Liver (tissue), 9 donors: Measurements from ENCODE around the gene RTP4. TPM values are rescaled to one million over a fixed set of nuclear protein-coding genes. Genes with fewer than 3 reads are reported as not detected.

Experiments
- DNase-seq: peaks from one replicate; pipeline ENCODE4 v3.0.0-alpha.2; 2017; ENCODE audit warnings: low spot score
- H3K27ac ChIP-seq, 2 donors: one replicate each; pipeline ENCODE4 v1.7.0; 2013; ENCODE audit warnings: inconsistent platforms in 2 of 2, low read length in 2 of 2, control low read depth in 1 of 2, low read depth in 1 of 2, mild to moderate bottlenecking in 1 of 2
- H3K27me3 ChIP-seq, 4 donors: one replicate each; pipeline versions ENCODE4 v1.6.1 to v1.7.0; 2013; ENCODE audit warnings: low read length in 3 of 4, inconsistent platforms in 1 of 4, mild to moderate bottlenecking in 1 of 4, moderate library complexity in 1 of 4; ENCODE audit not compliant: control insufficient read depth in 4 of 4, insufficient read depth in 4 of 4
- H3K36me3 ChIP-seq, 4 donors: one replicate each; pipeline versions ENCODE4 v1.6.1 to v1.7.0; 2013; ENCODE audit warnings: low read length in 3 of 4, mild to moderate bottlenecking in 3 of 4, low read depth in 1 of 4, moderate library complexity in 1 of 4; ENCODE audit not compliant: control insufficient read depth in 4 of 4, insufficient read depth in 3 of 4
- H3K4me1 ChIP-seq, 4 donors: one replicate each; pipeline versions ENCODE4 v1.6.1 to v1.7.0; 2013; ENCODE audit warnings: low read length in 3 of 4, mild to moderate bottlenecking in 3 of 4, moderate library complexity in 1 of 4; ENCODE audit not compliant: control insufficient read depth in 4 of 4, insufficient read depth in 4 of 4
- H3K4me3 ChIP-seq, 3 donors: one replicate each; pipeline versions ENCODE4 v1.6.1 to v1.7.0; 2013; ENCODE audit warnings: low read length in 3 of 3, control low read depth in 1 of 3, low read depth in 1 of 3, mild to moderate bottlenecking in 1 of 3
- H3K9ac ChIP-seq, 2 donors: one replicate each; pipeline ENCODE4 v1.7.0; 2013; ENCODE audit warnings: low read length in 2 of 2, mild to moderate bottlenecking in 2 of 2, moderate library complexity in 2 of 2, control low read depth in 1 of 2, low read depth in 1 of 2
- H3K9me3 ChIP-seq, 4 donors: one replicate each; pipeline versions ENCODE4 v1.6.1 to v1.7.0; 2013; ENCODE audit warnings: low read length in 3 of 4; ENCODE audit not compliant: control insufficient read depth in 4 of 4
- EGR1 ChIP-seq, 2 donors: IDR thresholded peaks; 2 replicates each; pipeline ENCODE4 v1.6.1; 2016 to 2018; ENCODE audit warnings: antibody characterized with exemption in 2 of 2, low read depth in 2 of 2
- FOXA1 ChIP-seq: IDR thresholded peaks from 2 replicates; pipeline ENCODE4 v1.6.1; 2016; ENCODE audit warnings: antibody characterized with exemption
- FOXA2 ChIP-seq: IDR thresholded peaks from 2 replicates; pipeline ENCODE4 v1.6.1; 2016; ENCODE audit warnings: antibody characterized with exemption
- GABPA ChIP-seq, 2 donors: IDR thresholded peaks in 1 of 2; conservative IDR thresholded peaks in 1 of 2; 2 replicates each; pipeline ENCODE4 v1.6.1; 2016; ENCODE audit warnings: antibody characterized with exemption in 2 of 2, mild to moderate bottlenecking in 1 of 2, moderate library complexity in 1 of 2
- HNF4A ChIP-seq, 2 donors: conservative IDR thresholded peaks; 2 replicates each; pipeline ENCODE4 v1.6.1; 2016; ENCODE audit warnings: antibody characterized with exemption in 2 of 2, mild to moderate bottlenecking in 2 of 2
- HNF4G ChIP-seq: IDR thresholded peaks from 2 replicates; pipeline ENCODE4 v1.6.1; 2016; ENCODE audit warnings: antibody characterized with exemption
- JUND ChIP-seq, 2 donors: IDR thresholded peaks; 2 replicates each; pipeline ENCODE4 v1.6.1; 2016; ENCODE audit warnings: antibody characterized with exemption in 2 of 2
- NR2F2 ChIP-seq: IDR thresholded peaks from 2 replicates; pipeline ENCODE4 v1.6.1; 2016; ENCODE audit warnings: antibody characterized with exemption
- RAD21 ChIP-seq, 2 donors: IDR thresholded peaks; 2 replicates each; pipeline ENCODE4 v1.6.1; 2016; ENCODE audit warnings: antibody characterized with exemption in 2 of 2, mild to moderate bottlenecking in 2 of 2
- REST ChIP-seq: IDR thresholded peaks from 2 replicates; pipeline ENCODE4 v1.6.1; 2016; ENCODE audit warnings: antibody characterized with exemption, mild to moderate bottlenecking
- RXRA ChIP-seq, 2 donors: IDR thresholded peaks; 2 replicates each; pipeline ENCODE4 v1.6.1; 2017 to 2018; ENCODE audit warnings: antibody characterized with exemption in 2 of 2, mild to moderate bottlenecking in 1 of 2
- SP1 ChIP-seq: IDR thresholded peaks from 2 replicates; pipeline ENCODE4 v1.6.1; 2018; ENCODE audit warnings: antibody characterized with exemption, mild to moderate bottlenecking
- TAF1 ChIP-seq: conservative IDR thresholded peaks from 2 replicates; pipeline ENCODE4 v1.6.1; 2016; ENCODE audit warnings: antibody characterized with exemption, mild to moderate bottlenecking
- YY1 ChIP-seq: IDR thresholded peaks from 2 replicates; pipeline ENCODE4 v1.6.1; 2016; ENCODE audit warnings: antibody characterized with exemption, mild to moderate bottlenecking
- WGBS: extraction: QIAGEN DNeasy Blood & Tissue Kit; methylation state at CpG from one replicate; pipeline ENCODE4 v1.1.7; 2013; 5-methylcytosine and 5-hydroxymethylcytosine counted together
- polyA plus RNA-seq, 2 donors: library from polyadenylated mRNA; stranded (reverse) in 1 of 2; unstranded in 1 of 2; fragments of 200-250 nt in 1 of 2; fragments of >200 nt in 1 of 2; fragmentation: Nextera tagmentation in 1 of 2; extraction: Ambion mirVana in 1 of 2; gene quantifications; one replicate each; pipeline versions ENCODE4 v1.2.1 to v1.2.3, GENCODE V29; 2013 to 2015
- total RNA-seq, 2 donors: library from RNA; depleted of rRNA; stranded (reverse); fragments of >200 nt; gene quantifications; one replicate each; pipeline ENCODE4 v1.2.3, GENCODE V29; 2014
- TF ChIP-seq, protein P1 (sequence below): IDR thresholded peaks from 2 replicates; pipeline ENCODE4 v1.6.1; 2016; ENCODE audit warnings: antibody characterized with exemption
- TF ChIP-seq, protein P2 (sequence below): fragments of 150-350 bp; IDR thresholded peaks from 2 replicates; pipeline ENCODE4 v1.5.1; 2017; ENCODE audit warnings: improper control_type of control experiment, low read depth, low read length; ENCODE audit not compliant: missing input control
- TF ChIP-seq, protein P3 (sequence below): IDR thresholded peaks from 2 replicates; pipeline ENCODE4 v1.6.1; 2016; ENCODE audit warnings: antibody characterized with exemption
- TF ChIP-seq, protein P4 (sequence below): IDR thresholded peaks from 2 replicates; pipeline ENCODE4 v1.6.1; 2016; ENCODE audit warnings: antibody characterized with exemption
- donor health status: healthy.
- donor health status: healthy.
- donor health status: healthy.
- donor health status: healthy.
- donor health status: healthy.

RTP4 gene
- total and polyA plus RNA-seq, 4 donors: 0.93 to 3.4 (median 2.1) TPM

GRCh38 chr3:187323091-187323490, 45.1 kb upstream of the RTP4 start:
- Histone ChIP-seq H3K27me3 (no peaks in the 10 kb centered on the region), H3K9me3 (no peaks in the 10 kb centered on the region), H3K27ac (no peak overlapping the region), H3K4me3 (no peak overlapping the region), H3K9ac (no peak overlapping the region), H3K36me3 (no peaks in the 10 kb centered on the region), H3K4me1 (peaks cover 0 to 8% (median 6%) of the 10 kb centered on the region in 4 donors)
- TF ChIP-seq NR2F2: no peak
- TF ChIP-seq, protein P1, sequence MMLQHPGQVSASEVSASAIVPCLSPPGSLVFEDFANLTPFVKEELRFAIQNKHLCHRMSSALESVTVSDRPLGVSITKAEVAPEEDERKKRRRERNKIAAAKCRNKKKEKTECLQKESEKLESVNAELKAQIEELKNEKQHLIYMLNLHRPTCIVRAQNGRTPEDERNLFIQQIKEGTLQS: no peak
- DNase-seq: no peak
- WGBS: 81% methylated on average over 3 of the region's 3 CpGs

GRCh38 chr3:187325632-187326031, 42.6 kb upstream of the RTP4 start:
- DNase-seq: no peak
- H3K4me3 ChIP-seq: no peak overlapping the region
- H3K9me3 ChIP-seq: no peaks in the 10 kb centered on the region
- 74% methylated on average over 5 of the region's 5 CpGs for WGBS
- TF ChIP-seq FOXA1 (no peak), FOXA2 (no peak), JUND (IDR thresholded peaks at IDR 0.05) (no peak), REST (no peak), RXRA (IDR thresholded peaks at IDR 0.05) (no peak), HNF4G (no peak), EGR1 (IDR thresholded peaks at IDR 0.05; ENCODE audit: low read depth in 2 of 2) (no peak), NR2F2 (no peak), YY1 (no peak), GABPA (IDR thresholded peaks at IDR 0.05 in 1 of 2, conservative IDR thresholded peaks at IDR 0.05 in 1 of 2) (no peak), HNF4A (conservative IDR thresholded peaks at IDR 0.05) (no peak), TAF1 (no peak), RAD21 (IDR thresholded peaks at IDR 0.05) (no peak), SP1 (no peak)
- TF ChIP-seq, protein P1: no peak
- TF ChIP-seq, protein P2, sequence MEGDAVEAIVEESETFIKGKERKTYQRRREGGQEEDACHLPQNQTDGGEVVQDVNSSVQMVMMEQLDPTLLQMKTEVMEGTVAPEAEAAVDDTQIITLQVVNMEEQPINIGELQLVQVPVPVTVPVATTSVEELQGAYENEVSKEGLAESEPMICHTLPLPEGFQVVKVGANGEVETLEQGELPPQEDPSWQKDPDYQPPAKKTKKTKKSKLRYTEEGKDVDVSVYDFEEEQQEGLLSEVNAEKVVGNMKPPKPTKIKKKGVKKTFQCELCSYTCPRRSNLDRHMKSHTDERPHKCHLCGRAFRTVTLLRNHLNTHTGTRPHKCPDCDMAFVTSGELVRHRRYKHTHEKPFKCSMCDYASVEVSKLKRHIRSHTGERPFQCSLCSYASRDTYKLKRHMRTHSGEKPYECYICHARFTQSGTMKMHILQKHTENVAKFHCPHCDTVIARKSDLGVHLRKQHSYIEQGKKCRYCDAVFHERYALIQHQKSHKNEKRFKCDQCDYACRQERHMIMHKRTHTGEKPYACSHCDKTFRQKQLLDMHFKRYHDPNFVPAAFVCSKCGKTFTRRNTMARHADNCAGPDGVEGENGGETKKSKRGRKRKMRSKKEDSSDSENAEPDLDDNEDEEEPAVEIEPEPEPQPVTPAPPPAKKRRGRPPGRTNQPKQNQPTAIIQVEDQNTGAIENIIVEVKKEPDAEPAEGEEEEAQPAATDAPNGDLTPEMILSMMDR: no peak
- TF ChIP-seq, protein P3, sequence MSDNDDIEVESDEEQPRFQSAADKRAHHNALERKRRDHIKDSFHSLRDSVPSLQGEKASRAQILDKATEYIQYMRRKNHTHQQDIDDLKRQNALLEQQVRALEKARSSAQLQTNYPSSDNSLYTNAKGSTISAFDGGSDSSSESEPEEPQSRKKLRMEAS: no peak
- TF ChIP-seq, protein P4, sequence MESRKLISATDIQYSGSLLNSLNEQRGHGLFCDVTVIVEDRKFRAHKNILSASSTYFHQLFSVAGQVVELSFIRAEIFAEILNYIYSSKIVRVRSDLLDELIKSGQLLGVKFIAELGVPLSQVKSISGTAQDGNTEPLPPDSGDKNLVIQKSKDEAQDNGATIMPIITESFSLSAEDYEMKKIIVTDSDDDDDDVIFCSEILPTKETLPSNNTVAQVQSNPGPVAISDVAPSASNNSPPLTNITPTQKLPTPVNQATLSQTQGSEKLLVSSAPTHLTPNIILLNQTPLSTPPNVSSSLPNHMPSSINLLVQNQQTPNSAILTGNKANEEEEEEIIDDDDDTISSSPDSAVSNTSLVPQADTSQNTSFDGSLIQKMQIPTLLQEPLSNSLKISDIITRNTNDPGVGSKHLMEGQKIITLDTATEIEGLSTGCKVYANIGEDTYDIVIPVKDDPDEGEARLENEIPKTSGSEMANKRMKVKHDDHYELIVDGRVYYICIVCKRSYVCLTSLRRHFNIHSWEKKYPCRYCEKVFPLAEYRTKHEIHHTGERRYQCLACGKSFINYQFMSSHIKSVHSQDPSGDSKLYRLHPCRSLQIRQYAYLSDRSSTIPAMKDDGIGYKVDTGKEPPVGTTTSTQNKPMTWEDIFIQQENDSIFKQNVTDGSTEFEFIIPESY: no peak
- no peaks in the 10 kb centered on the region for H3K4me1 ChIP-seq
- H3K27ac ChIP-seq: no peak overlapping the region
- H3K9ac ChIP-seq: no peak overlapping the region
- no peaks in the 10 kb centered on the region for H3K27me3 ChIP-seq
- H3K36me3 ChIP-seq: no peaks in the 10 kb centered on the region
